ENCODE measurements around the gene ELOB.

ELOB gene

DNA sequence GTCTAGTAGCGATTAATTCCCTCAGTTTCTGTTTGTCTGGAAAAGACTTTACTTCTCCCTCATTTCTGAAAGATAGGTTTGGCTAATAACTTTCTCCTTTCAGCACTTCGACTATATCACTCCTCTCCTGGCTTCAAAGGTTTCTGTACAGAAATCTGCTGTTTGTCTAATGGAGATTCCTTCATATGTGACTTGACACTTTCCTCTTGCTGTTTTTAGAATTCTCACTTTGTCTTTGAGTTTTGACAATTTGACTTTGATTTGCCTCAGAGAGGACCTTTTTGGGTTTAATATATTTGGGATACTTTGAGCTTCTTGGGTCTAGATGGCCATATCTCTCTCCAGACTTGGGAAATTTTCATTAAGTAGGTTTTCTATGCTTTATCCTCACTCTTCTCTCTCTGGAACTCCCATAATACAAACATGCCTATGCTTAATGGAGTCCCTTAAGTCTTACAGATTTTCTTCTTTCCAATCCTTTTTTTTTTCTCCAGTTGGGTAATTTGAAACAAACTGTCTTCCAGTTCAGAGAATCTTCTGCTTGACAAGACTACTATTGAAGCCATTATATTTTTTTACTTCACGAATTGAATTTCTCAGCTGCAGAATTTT lies 32.2 kb upstream of the ELOB start:
- Histone ChIP-seq H4K8ac (ENCODE audit: low read length) (no peak overlapping the region), H3K9ac (ENCODE audit: low read length) (no peak overlapping the region), H2AK5ac (ENCODE audit: low read length, severe bottlenecking) (no peak overlapping the region), H2BK15ac (ENCODE audit: low read depth, poor library complexity, severe bottlenecking) (no peak overlapping the region), H3K27me3 (ENCODE audit: control insufficient read depth in 1 of 2, insufficient read depth in 1 of 2, low read length in 2 of 2) (peaks cover 32 to 72% of the 10 kb centered on the region in 2 experiments), H2BK12ac (ENCODE audit: low read length in 2 of 2) (no peak overlapping the region), H3K4me3 (ENCODE audit: insufficient read depth in 1 of 2, low read depth in 1 of 2, low read length in 2 of 2) (no peak overlapping the region), H2BK5ac (ENCODE audit: low read depth, low read length, poor library complexity, severe bottlenecking) (no peak overlapping the region), H3K36me3 (ENCODE audit: control insufficient read depth in 1 of 2, insufficient read depth in 2 of 2, low read depth in 1 of 2, low read length in 2 of 2) (no peaks in the 10 kb centered on the region), H3K14ac (ENCODE audit: low read length in 2 of 2) (no peak overlapping the region), H2BK120ac (ENCODE audit: low read depth, low read length) (no peak overlapping the region), H3K9me3 (ENCODE audit: control insufficient read depth, low read length) (peaks cover 26% of the 10 kb centered on the region), H3K79me1 (replicated peaks; ENCODE audit: low read length, poor library complexity, severe bottlenecking) (no peaks in the 10 kb centered on the region), H3K27ac (ENCODE audit: low read length, poor library complexity, severe bottlenecking) (no peak overlapping the region), H2AFZ (ENCODE audit: low read depth, low read length) (no peak overlapping the region), H3K4me1 (ENCODE audit: control insufficient read depth, insufficient read depth, low read depth, low read length) (peaks cover 6% of the 10 kb centered on the region), H4K91ac (ENCODE audit: low read length) (no peak overlapping the region), H3K18ac (ENCODE audit: low read depth in 1 of 2, low read length in 2 of 2) (no peak overlapping the region), H3K23ac (ENCODE audit: low read length in 2 of 2) (no peak overlapping the region), H3K4me2 (ENCODE audit: low read length, poor library complexity, severe bottlenecking) (no peak overlapping the region), H3K4ac (ENCODE audit: low read depth in 1 of 2, low read length in 2 of 2) (no peak overlapping the region)
- no peak for DNase-seq
- WGBS: 77% methylated on average over 2 of the region's 3 CpGs

GRCh38 chr16:2808181-2808580 lies 31.1 kb upstream of the ELOB start:
- H3K36me3 ChIP-seq (ENCODE audit: control insufficient read depth in 1 of 2, insufficient read depth in 2 of 2, low read depth in 1 of 2, low read length in 2 of 2): no peaks in the 10 kb centered on the region
- no peak overlapping the region for H3K14ac ChIP-seq (ENCODE audit: low read length in 2 of 2)
- no peak overlapping the region for H2AFZ ChIP-seq (ENCODE audit: low read depth, low read length)
- H3K27me3 ChIP-seq (ENCODE audit: control insufficient read depth in 1 of 2, insufficient read depth in 1 of 2, low read length in 2 of 2): peaks cover 35 to 73% of the 10 kb centered on the region in 2 experiments
- DNase-seq: no peak
- H3K9ac ChIP-seq (ENCODE audit: low read length): no peak overlapping the region
- H3K18ac ChIP-seq (ENCODE audit: low read depth in 1 of 2, low read length in 2 of 2): no peak overlapping the region
- no peak overlapping the region for H2BK15ac ChIP-seq (ENCODE audit: low read depth, poor library complexity, severe bottlenecking)
- H3K23ac ChIP-seq (ENCODE audit: low read length in 2 of 2): no peak overlapping the region
- H3K4me2 ChIP-seq (ENCODE audit: low read length, poor library complexity, severe bottlenecking): no peak overlapping the region
- WGBS: 93% methylated on average over 5 of the region's 7 CpGs
- H2BK120ac ChIP-seq (ENCODE audit: low read depth, low read length): no peak overlapping the region
- no peak overlapping the region for H2AK5ac ChIP-seq (ENCODE audit: low read length, severe bottlenecking)
- H3K4me3 ChIP-seq (ENCODE audit: insufficient read depth in 1 of 2, low read depth in 1 of 2, low read length in 2 of 2): no peak overlapping the region
- H4K8ac ChIP-seq (ENCODE audit: low read length): no peak overlapping the region
- no peak overlapping the region for H3K27ac ChIP-seq (ENCODE audit: low read length, poor library complexity, severe bottlenecking)
- H3K9me3 ChIP-seq (ENCODE audit: control insufficient read depth, low read length): peaks cover 37% of the 10 kb centered on the region
- H2BK5ac ChIP-seq (ENCODE audit: low read depth, low read length, poor library complexity, severe bottlenecking): no peak overlapping the region
- no peaks in the 10 kb centered on the region for H3K79me1 ChIP-seq (replicated peaks; ENCODE audit: low read length, poor library complexity, severe bottlenecking)
- H3K4me1 ChIP-seq (ENCODE audit: control insufficient read depth, insufficient read depth, low read depth, low read length): peaks cover 6% of the 10 kb centered on the region
- no peak overlapping the region for H3K4ac ChIP-seq (ENCODE audit: low read depth in 1 of 2, low read length in 2 of 2)
- no peak overlapping the region for H4K91ac ChIP-seq (ENCODE audit: low read length)
- H2BK12ac ChIP-seq (ENCODE audit: low read length in 2 of 2): no peak overlapping the region

- Histone ChIP-seq H4K91ac (ENCODE audit: low read length) (no peak overlapping the region), H2BK5ac (ENCODE audit: low read depth, low read length, poor library complexity, severe bottlenecking) (no peak overlapping the region), H2BK120ac (ENCODE audit: low read depth, low read length) (no peak overlapping the region), H3K23ac (ENCODE audit: low read length in 2 of 2) (no peak overlapping the region), H3K4me2 (ENCODE audit: low read length, poor library complexity, severe bottlenecking) (no peak overlapping the region), H3K27me3 (ENCODE audit: control insufficient read depth in 1 of 2, insufficient read depth in 1 of 2, low read length in 2 of 2) (peaks cover 24 to 61% of the 10 kb centered on the region in 2 experiments), H3K9ac (ENCODE audit: low read length) (no peak overlapping the region), H2BK15ac (ENCODE audit: low read depth, poor library complexity, severe bottlenecking) (no peak overlapping the region), H3K18ac (ENCODE audit: low read depth in 1 of 2, low read length in 2 of 2) (no peak overlapping the region), H2BK12ac (ENCODE audit: low read length in 2 of 2) (no peak overlapping the region), H3K79me1 (replicated peaks; ENCODE audit: low read length, poor library complexity, severe bottlenecking) (no peaks in the 10 kb centered on the region), H3K4me1 (ENCODE audit: control insufficient read depth, insufficient read depth, low read depth, low read length) (no peaks in the 10 kb centered on the region), H3K27ac (ENCODE audit: low read length, poor library complexity, severe bottlenecking) (no peak overlapping the region), H3K9me3 (ENCODE audit: control insufficient read depth, low read length) (peaks cover 42% of the 10 kb centered on the region), H2AK5ac (ENCODE audit: low read length, severe bottlenecking) (no peak overlapping the region), H3K4me3 (ENCODE audit: insufficient read depth in 1 of 2, low read depth in 1 of 2, low read length in 2 of 2) (no peak overlapping the region), H3K4ac (ENCODE audit: low read depth in 1 of 2, low read length in 2 of 2) (no peak overlapping the region), H4K8ac (ENCODE audit: low read length) (no peak overlapping the region), H2AFZ (ENCODE audit: low read depth, low read length) (no peak overlapping the region), H3K36me3 (ENCODE audit: control insufficient read depth in 1 of 2, insufficient read depth in 2 of 2, low read depth in 1 of 2, low read length in 2 of 2) (no peaks in the 10 kb centered on the region), H3K14ac (ENCODE audit: low read length in 2 of 2) (no peak overlapping the region)
- WGBS: 81% methylated on average over 5 of the region's 5 CpGs
- no peak for DNase-seq
Observed at GRCh38 chr16:2806286-2806685, 29.2 kb upstream of the ELOB start.

DNA sequence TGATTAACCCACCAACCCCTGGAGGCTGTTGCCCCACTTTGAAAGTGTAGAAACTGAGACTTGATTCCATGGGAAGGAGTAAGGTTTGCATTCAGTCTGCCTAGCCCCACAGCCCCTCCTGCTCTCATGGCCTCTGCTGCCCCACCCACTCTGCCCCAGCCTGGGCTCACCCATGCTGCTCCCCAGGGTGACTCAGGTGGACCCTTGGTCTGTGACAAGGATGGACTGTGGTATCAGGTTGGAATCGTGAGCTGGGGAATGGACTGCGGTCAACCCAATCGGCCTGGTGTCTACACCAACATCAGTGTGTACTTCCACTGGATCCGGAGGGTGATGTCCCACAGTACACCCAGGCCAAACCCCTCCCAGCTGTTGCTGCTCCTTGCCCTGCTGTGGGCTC lies 27.6 kb upstream of the ELOB start:
- DNase-seq: no peak
- Histone ChIP-seq H3K27me3 (ENCODE audit: control insufficient read depth in 1 of 2, insufficient read depth in 1 of 2, low read length in 2 of 2) (peaks cover 13 to 50% of the 10 kb centered on the region in 2 experiments), H2BK15ac (ENCODE audit: low read depth, poor library complexity, severe bottlenecking) (no peak overlapping the region), H3K4me1 (ENCODE audit: control insufficient read depth, insufficient read depth, low read depth, low read length) (no peaks in the 10 kb centered on the region), H3K4me3 (ENCODE audit: insufficient read depth in 1 of 2, low read depth in 1 of 2, low read length in 2 of 2) (no peak overlapping the region), H2AFZ (ENCODE audit: low read depth, low read length) (no peak overlapping the region), H3K9ac (ENCODE audit: low read length) (no peak overlapping the region), H2BK120ac (ENCODE audit: low read depth, low read length) (no peak overlapping the region), H4K8ac (ENCODE audit: low read length) (no peak overlapping the region), H3K27ac (ENCODE audit: low read length, poor library complexity, severe bottlenecking) (no peak overlapping the region), H2BK12ac (ENCODE audit: low read length in 2 of 2) (no peak overlapping the region), H3K9me3 (ENCODE audit: control insufficient read depth, low read length) (peaks cover 42% of the 10 kb centered on the region), H3K79me1 (replicated peaks; ENCODE audit: low read length, poor library complexity, severe bottlenecking) (no peaks in the 10 kb centered on the region), H2BK5ac (ENCODE audit: low read depth, low read length, poor library complexity, severe bottlenecking) (no peak overlapping the region), H3K36me3 (ENCODE audit: control insufficient read depth in 1 of 2, insufficient read depth in 2 of 2, low read depth in 1 of 2, low read length in 2 of 2) (no peaks in the 10 kb centered on the region), H3K23ac (ENCODE audit: low read length in 2 of 2) (no peak overlapping the region), H2AK5ac (ENCODE audit: low read length, severe bottlenecking) (no peak overlapping the region), H3K18ac (ENCODE audit: low read depth in 1 of 2, low read length in 2 of 2) (no peak overlapping the region), H3K4ac (ENCODE audit: low read depth in 1 of 2, low read length in 2 of 2) (no peak overlapping the region), H3K14ac (ENCODE audit: low read length in 2 of 2) (no peak overlapping the region), H3K4me2 (ENCODE audit: low read length, poor library complexity, severe bottlenecking) (no peak overlapping the region), H4K91ac (ENCODE audit: low read length) (no peak overlapping the region)
- 97% methylated on average over 4 of the region's 4 CpGs for WGBS
